Left lung (tissue), 14 donors: Measurements from ENCODE around the gene CLPTM1L. TPM values are rescaled to one million over a fixed set of nuclear protein-coding genes. Genes with fewer than 3 reads are reported as not detected.
A peak's percentile ranks its signal among the peaks of the same experiment; 100 is the strongest.

Source experiments
- ATAC-seq: fragments of 200-7000 bp; cut with Tn5 transposase; one replicate; pipeline ENCODE4 v1.9.1; 2020; ENCODE audit warnings: moderate library complexity
- DNase-seq, 4 donors: peaks; one replicate each; pipeline ENCODE4 v3.0.0-alpha.2; 2013 to 2020
- H3K27ac ChIP-seq, 2 donors: fragments of 200-600 bp; sonication (generic) in 1 of 2; one replicate each; pipeline versions ENCODE4 v1.5.0 to v1.8.0; 2020 to 2021
- H3K27me3 ChIP-seq, 2 donors: fragments of 200-600 bp; sonication (generic) in 1 of 2; one replicate each; pipeline versions ENCODE4 v1.5.0 to v1.8.0; 2020 to 2021
- H3K36me3 ChIP-seq, 2 donors: fragments of 200-600 bp; sonication (generic) in 1 of 2; one replicate each; pipeline versions ENCODE4 v1.5.0 to v1.8.0; 2020 to 2021
- H3K4me1 ChIP-seq, 2 donors: fragments of 200-600 bp; one replicate each; pipeline ENCODE4 v1.8.0; 2021
- H3K4me3 ChIP-seq, 2 donors: fragments of 200-600 bp; sonication (generic) in 1 of 2; one replicate each; pipeline versions ENCODE4 v1.5.0 to v1.8.0; 2020 to 2021; ENCODE audit warnings: mild to moderate bottlenecking in 1 of 2
- H3K9me3 ChIP-seq, 2 donors: fragments of 200-600 bp; sonication (generic) in 1 of 2; one replicate each; pipeline versions ENCODE4 v1.5.0 to v1.8.0; 2020 to 2021
- CTCF ChIP-seq, 2 donors: fragments of 200-600 bp; sonication (generic) in 1 of 2; IDR thresholded peaks; one replicate each; pipeline versions ENCODE4 v1.5.0 to v1.8.0; 2021; ENCODE audit warnings: antibody characterized with exemption in 2 of 2
- intact Hi-C, 2 donors: fragments of 100-400 bp; cut with DNase I; formaldehyde crosslinking; loops; one replicate each; pipeline versions ENCODE4 v1.11.2 to v1.14.2; 2022
- long read RNA-seq, 12 donors: library from polyadenylated mRNA in 2 of 12; unstranded in 2 of 12; transcript quantifications; one replicate each; pipeline ENCODE4 v2.0.0 and lab custom pipeline, GENCODE V29; 2019 to 2026
- polyA plus RNA-seq, 6 donors: library from polyadenylated mRNA; unstranded; fragments of 120-200 nt; gene quantifications; one replicate each; pipeline ENCODE4 v1.2.1, GENCODE V29; 2013; ENCODE audit not compliant: insufficient read length in 6 of 6
- total RNA-seq, 2 donors: library from RNA; stranded (reverse); fragmentation: NEBNext Ultra II Directional; extraction: Animal tissue kit (Norgen Biotek cat#: 25700); gene quantifications; one replicate each; pipeline ENCODE4 v1.2.1, GENCODE V29; 2021
- donor health status: DM: no; HTN: yes; CAD: no.
- donor health status: DM: no; HTN: no; CAD: no.

The CLPTM1L gene
- total RNA-seq (100 to 1,000 TPM; 169 to 171 TPM), polyA plus RNA-seq (100 to 1,000 TPM in 2 of 6 donors, 10 to 100 TPM in 4; 90.4 to 110 (median 92.7) TPM)
- long read RNA-seq, donor 1, transcript CLPTM1L-204 (8 exons, 742 nt), result minor isoform, 14 of 42 reads
- long read RNA-seq, donor 1, transcript CLPTM1L-201 (17 exons, 2,500 nt), result major isoform, 22 of 42 reads
- long read RNA-seq, donor 1, partial matches to known transcripts, result 0 of 42 reads
- long read RNA-seq, donor 1, other reads (novel, unspliced or antisense), result 5 of 42 reads
- long read RNA-seq, donor 2, transcript CLPTM1L-201 (17 exons, 2,500 nt), result major isoform, 21 of 45 reads
- long read RNA-seq, donor 2, partial matches to known transcripts, result 18 of 45 reads
- long read RNA-seq, donor 2, other reads (novel, unspliced or antisense), result 0 of 45 reads
- long read RNA-seq, donor 3, transcript CLPTM1L-204 (8 exons, 742 nt), result minor isoform, 5 of 23 reads
- long read RNA-seq, donor 3, transcript CLPTM1L-201 (17 exons, 2,500 nt), result major isoform, 18 of 23 reads
- long read RNA-seq, donor 3, partial matches to known transcripts, result 0 of 23 reads
- long read RNA-seq, donor 3, other reads (novel, unspliced or antisense), result 0 of 23 reads
- long read RNA-seq, donor 4, transcript CLPTM1L-201 (17 exons, 2,500 nt), result major isoform, 5 of 33 reads
- long read RNA-seq, donor 4, partial matches to known transcripts, result 26 of 33 reads
- long read RNA-seq, donor 4, other reads (novel, unspliced or antisense), result 2 of 33 reads
- long read RNA-seq, donor 5, transcript CLPTM1L-201 (17 exons, 2,500 nt), result major isoform, 13 of 23 reads
- long read RNA-seq, donor 5, transcript CLPTM1L-204 (8 exons, 742 nt), result minor isoform, 6 of 23 reads
- long read RNA-seq, donor 5, partial matches to known transcripts, result 0 of 23 reads
- long read RNA-seq, donor 5, other reads (novel, unspliced or antisense), result 0 of 23 reads
- long read RNA-seq, donor 6, transcript CLPTM1L-201 (17 exons, 2,500 nt), result major isoform, 14 of 21 reads
- long read RNA-seq, donor 6, partial matches to known transcripts, result 5 of 21 reads
- long read RNA-seq, donor 6, other reads (novel, unspliced or antisense), result 0 of 21 reads
- long read RNA-seq, donor 7, transcript CLPTM1L-201 (17 exons, 2,500 nt), result major isoform, 7 of 13 reads
- long read RNA-seq, donor 7, partial matches to known transcripts, result 0 of 13 reads
- long read RNA-seq, donor 7, other reads (novel, unspliced or antisense), result 0 of 13 reads
- long read RNA-seq, donor 8, transcript CLPTM1L-201 (17 exons, 2,500 nt), result major isoform, 16 of 24 reads
- long read RNA-seq, donor 8, partial matches to known transcripts, result 5 of 24 reads
- long read RNA-seq, donor 8, other reads (novel, unspliced or antisense), result 0 of 24 reads
- long read RNA-seq, donor 9, result 0 reads
- long read RNA-seq, donor 10, partial matches to known transcripts, result 4 of 9 reads
- long read RNA-seq, donor 10, other reads (novel, unspliced or antisense), result 2 of 9 reads
- long read RNA-seq, donor 11, transcript CLPTM1L-201 (17 exons, 2,500 nt), result major isoform, 19 of 51 reads
- long read RNA-seq, donor 11, partial matches to known transcripts, result 22 of 51 reads
- long read RNA-seq, donor 11, other reads (novel, unspliced or antisense), result 5 of 51 reads
- long read RNA-seq, donor 12, transcript CLPTM1L-204 (8 exons, 742 nt), result minor isoform, 7 of 20 reads
- long read RNA-seq, donor 12, transcript CLPTM1L-201 (17 exons, 2,500 nt), result major isoform, 11 of 20 reads
- long read RNA-seq, donor 12, partial matches to known transcripts, result 0 of 20 reads
- long read RNA-seq, donor 12, other reads (novel, unspliced or antisense), result 0 of 20 reads

GRCh38 chr5:1344975-1345838 is at the start of gene CLPTM1L:
CLPTM1L (minus strand) TSS chr5:1345099; CDS start chr5:1344841, 258 bp downstream.
- TF ChIP-seq CTCF (IDR thresholded peaks at IDR 0.05), result no peak
- Histone ChIP-seq H3K36me3 (peaks cover 0 to 30% of the 10 kb centered on the region in 2 donors), H3K9me3 (no peaks in the 10 kb centered on the region), H3K4me3 (peak within 1 kb of the TSS; percentile 81 to 95), H3K4me1 (peaks cover 15 to 28% of the 10 kb centered on the region in 2 donors), H3K27ac (peak within 1 kb of the TSS; percentile 75 to 81), H3K27me3 (no peaks in the 10 kb centered on the region)
- DNase-seq (peak; percentile 86 to 94 (median 90)), ATAC-seq (peak; percentile 87)
- intact Hi-C loops, result no loop called here

GRCh38 chr5:1393571-1394501 is 48.9 kb upstream of the CLPTM1L start:
- DNase-seq (peak in 1 of 4 donors; percentile 54), ATAC-seq (no peak)
- no peaks in the 10 kb centered on the region for H3K4me1 ChIP-seq
- intact Hi-C loops, result no loop called here
- H3K4me3 ChIP-seq, result no peak overlapping the region
- no peak overlapping the region for H3K27ac ChIP-seq
- no peak for TF ChIP-seq CTCF (IDR thresholded peaks at IDR 0.05)
- H3K9me3 ChIP-seq, result no peaks in the 10 kb centered on the region
- H3K27me3 ChIP-seq, result peaks cover 0 to 73% of the 10 kb centered on the region in 2 donors
- no peaks in the 10 kb centered on the region for H3K36me3 ChIP-seq

- Histone ChIP-seq H3K27me3 (peaks cover 0 to 76% of the 10 kb centered on the region in 2 donors), H3K9me3 (no peaks in the 10 kb centered on the region), H3K4me3 (no peak overlapping the region), H3K27ac (no peak overlapping the region), H3K4me1 (no peaks in the 10 kb centered on the region), H3K36me3 (no peaks in the 10 kb centered on the region)
- ATAC-seq (peak; percentile 18), DNase-seq (peak in 1 of 4 donors; percentile 49)
- intact Hi-C loops, result no loop called here
- no peak for TF ChIP-seq CTCF (IDR thresholded peaks at IDR 0.05)
These were observed 48.1 kb upstream of the CLPTM1L start for GRCh38 chr5:1392801-1393565.
